Measurements from ENCODE around the gene PPM1F. TPM values are rescaled to one million over a fixed set of nuclear protein-coding genes. Genes with fewer than 3 reads are reported as not detected.

The PPM1F gene
- total RNA-seq, 1 donor from 2014 or later: 195 TPM

- no peak for DNase-seq
Observed at GRCh38 chr22:21960200-21961126, 7.8 kb upstream of the PPM1F start.

GRCh38 chr22:21959274-21960074 lies 6.8 kb upstream of the PPM1F start:
- DNase-seq: no peak

- DNase-seq: no peak
Observed at GRCh38 chr22:21958360-21959273, 6.0 kb upstream of the PPM1F start.

GRCh38 chr22:21951931-21952465 lies 650 bp downstream of the PPM1F start:
- peak; percentile 61 for DNase-seq

GRCh38 chr22:21951062-21951461 lies 1.6 kb downstream of the PPM1F start:
- no peak for DNase-seq

- DNase-seq: no peak
Observed at GRCh38 chr22:21949948-21950347, 2.7 kb downstream of the PPM1F start.

GRCh38 chr22:21949569-21949918 lies 3.1 kb downstream of the PPM1F start:
- no peak for DNase-seq

- DNase-seq: peak; percentile 60
Observed at GRCh38 chr22:21948824-21949568, 3.7 kb downstream of the PPM1F start.

GRCh38 chr22:21948390-21948789 lies 4.3 kb downstream of the PPM1F start:
- DNase-seq: no peak

- peak; percentile 71 for DNase-seq
Observed at GRCh38 chr22:21947040-21948014, 5.3 kb downstream of the PPM1F start.

GRCh38 chr22:21946262-21946925 lies 6.3 kb downstream of the PPM1F start:
- no peak for DNase-seq

GRCh38 chr22:21945453-21946261 lies 7.0 kb downstream of the PPM1F start:
- DNase-seq: no peak

- DNase-seq: no peak
Observed at GRCh38 chr22:21944871-21945270, 7.8 kb downstream of the PPM1F start.

GRCh38 chr22:21943571-21944448 lies 8.8 kb downstream of the PPM1F start:
- DNase-seq: peak; percentile 55

- peak; percentile 98 for DNase-seq
Observed at GRCh38 chr22:21942407-21943343, 10.0 kb downstream of the PPM1F start.

- DNase-seq: peak; percentile 35
Observed at GRCh38 chr22:21941921-21942320, 10.7 kb downstream of the PPM1F start.

GRCh38 chr22:21940521-21940920 lies 12.1 kb downstream of the PPM1F start:
- peak; percentile 30 for DNase-seq

Measured in dermis blood vessel endothelial cell (primary cell).